A549 (cell line): ENCODE measurements around the gene PDE3A. TPM values are rescaled to one million over a fixed set of nuclear protein-coding genes. Genes with fewer than 3 reads are reported as not detected.
A peak's percentile ranks its signal among the peaks of the same experiment; 100 is the strongest.

ENCODE experiments used
- ATAC-seq, 2 experiments: fragments of 200-7000 bp in 1 of 2; fragments of >200 bp in 1 of 2; cut with Nextera tagmentation in 1 of 2; cut with Tn5 transposase in 1 of 2; 3 replicates each; pipeline versions ENCODE4 v1.8.0 to v1.9.1; 2018 to 2020; ENCODE audit warnings: mild to moderate bottlenecking in 1 of 2, moderate library complexity in 1 of 2
- CTCF ChIA-PET: fragments of 300-600 bp; sonication (Branson Sonifier 250); formaldehyde crosslinking; extraction: SDS; loops from one replicate; lab custom pipeline; 2021; ENCODE audit warnings: antibody characterized with exemption, inconsistent platforms; lab: Yijun Ruan, JAX
- POLR2A ChIA-PET: fragments of 350-600 bp; formaldehyde crosslinking; extraction: SDS; loops from one replicate; lab custom pipeline; 2021; ENCODE audit warnings: antibody characterized with exemption, inconsistent platforms; lab: Yijun Ruan, JAX
- DNase-seq, 2 experiments: peaks; one replicate each; pipeline versions ENCODE4 v3.0.0 to v3.0.0-alpha.2; 2011 to 2016; ENCODE audit warnings: low read depth in 1 of 2, low spot score in 1 of 2
- FAIRE-seq: peaks from 2 replicates; lab custom pipeline; 2011; peaks lifted over from hg19 to GRCh38; lab: Jason Lieb, UNC
- H3K27ac ChIP-seq, 2 experiments: fragments of >200 bp; sonication (Bioruptor Twin); formaldehyde crosslinking; 3 replicates each; pipeline ENCODE4 v1.5.1; 2016 to 2017
- H3K4me1 ChIP-seq: fragments of >200 bp; sonication (Bioruptor Twin); formaldehyde crosslinking; 3 replicates; pipeline ENCODE4 v1.6.1; 2016
- H3K4me2 ChIP-seq: fragments of >200 bp; sonication (Bioruptor Twin); formaldehyde crosslinking; 3 replicates; pipeline ENCODE4 v1.6.1; 2016
- H3K4me3 ChIP-seq: fragments of >200 bp; sonication (Bioruptor Twin); formaldehyde crosslinking; 3 replicates; pipeline ENCODE4 v1.5.1; 2016
- H3K9me3 ChIP-seq: fragments of >200 bp; sonication (Bioruptor Twin); formaldehyde crosslinking; 3 replicates; pipeline ENCODE4 v1.6.1; 2016
- BCL3 ChIP-seq: fragments of >200 bp; sonication (Bioruptor Twin); formaldehyde crosslinking; IDR thresholded peaks from 3 replicates; pipeline ENCODE4 v1.6.1; 2016
- CBX2 ChIP-seq: fragments of 200-600 bp; sonication (generic); IDR thresholded peaks from 2 replicates; pipeline ENCODE4 v1.6.1; 2016; ENCODE audit warnings: low read depth, mild to moderate bottlenecking, borderline replicate concordance
- CBX8 ChIP-seq: fragments of 200-600 bp; sonication (generic); IDR thresholded peaks from 2 replicates; pipeline ENCODE4 v1.6.1; 2016
- CHD2 ChIP-seq: fragments of 150-350 bp; IDR thresholded peaks from 2 replicates; pipeline ENCODE4 v1.6.1; 2014; ENCODE audit warnings: low read length; ENCODE audit not compliant: partially characterized antibody
- EHF ChIP-seq: fragments of 250-450 bp; sonication (Bioruptor Pico); IDR thresholded peaks from 2 replicates; pipeline ENCODE4 v1.5.0; 2020; ENCODE audit warnings: mild to moderate bottlenecking
- ELK1 ChIP-seq: fragments of 150-350 bp; IDR thresholded peaks from 2 replicates; pipeline ENCODE4 v1.6.1; 2014; ENCODE audit warnings: low read depth, mild to moderate bottlenecking, low read length
- EP300 ChIP-seq, 2 experiments: fragments of >200 bp; sonication (Bioruptor Twin); formaldehyde crosslinking; IDR thresholded peaks; 2 replicates in 1 of 2; 3 replicates in 1 of 2; pipeline ENCODE4 v1.6.1; 2016 to 2017
- ESRRA ChIP-seq: fragments of 150-350 bp; IDR thresholded peaks from 2 replicates; pipeline ENCODE4 v1.6.1; 2014; ENCODE audit warnings: mild to moderate bottlenecking, low read length, borderline replicate concordance
- FOSL2 ChIP-seq, 2 experiments: fragments of 450-650 bp in 1 of 2; fragments of >200 bp in 1 of 2; sonication (Bioruptor Twin) in 1 of 2; formaldehyde crosslinking; IDR thresholded peaks; 2 replicates each; pipeline versions ENCODE4 v1.5.0 to v1.6.1; 2016 to 2020; ENCODE audit warnings: mild to moderate bottlenecking in 1 of 2, moderate library complexity in 1 of 2
- HDAC2 ChIP-seq: fragments of 200-600 bp; sonication (generic); IDR thresholded peaks from 2 replicates; pipeline ENCODE4 v1.6.1; 2016
- HMGXB4 ChIP-seq: fragments of 250-450 bp; sonication (Bioruptor Pico); IDR thresholded peaks from 2 replicates; pipeline ENCODE4 v1.5.0; 2021; ENCODE audit warnings: mild to moderate bottlenecking, moderate library complexity, borderline replicate concordance
- HOXB13 ChIP-seq: fragments of 250-450 bp; sonication (Bioruptor Pico); IDR thresholded peaks from 2 replicates; pipeline ENCODE4 v1.5.0; 2020; ENCODE audit warnings: low read depth, mild to moderate bottlenecking, moderate library complexity
- HOXB5 ChIP-seq: fragments of 250-450 bp; sonication (Bioruptor Pico); IDR thresholded peaks from 2 replicates; pipeline ENCODE4 v1.5.0; 2020; ENCODE audit warnings: mild to moderate bottlenecking, moderate library complexity
- JUN ChIP-seq, 2 experiments: fragments of >200 bp; sonication (Bioruptor Twin); formaldehyde crosslinking; IDR thresholded peaks; 2 replicates in 1 of 2; 3 replicates in 1 of 2; pipeline ENCODE4 v1.6.1; 2016 to 2017
- JUNB ChIP-seq: fragments of >200 bp; sonication (Bioruptor Twin); formaldehyde crosslinking; IDR thresholded peaks from 2 replicates; pipeline ENCODE4 v1.6.1; 2016
- KDM1A ChIP-seq: fragments of 200-600 bp; sonication (generic); IDR thresholded peaks from 2 replicates; pipeline ENCODE4 v1.6.1; 2016; ENCODE audit warnings: low read depth, mild to moderate bottlenecking
- MAFK ChIP-seq: fragments of 450-650 bp; IDR thresholded peaks from 2 replicates; pipeline ENCODE4 v1.6.1; 2014; ENCODE audit not compliant: partially characterized antibody
- NFE2L2 ChIP-seq: fragments of 150-350 bp; conservative IDR thresholded peaks from 2 replicates; pipeline ENCODE4 v1.6.1; 2014; ENCODE audit warnings: low read length
- NR3C1 ChIP-seq: fragments of >200 bp; sonication (Bioruptor Twin); formaldehyde crosslinking; IDR thresholded peaks from 3 replicates; pipeline ENCODE4 v1.6.1; 2017
- PHF8 ChIP-seq: fragments of 200-600 bp; sonication (generic); IDR thresholded peaks from 2 replicates; pipeline ENCODE4 v1.6.1; 2016; ENCODE audit warnings: low read depth, mild to moderate bottlenecking, antibody characterized with exemption, moderate library complexity, borderline replicate concordance
- POLR2A ChIP-seq: IDR thresholded peaks from 2 replicates; pipeline ENCODE4 v1.6.1; 2012; ENCODE audit warnings: mild to moderate bottlenecking, low read length
- POLR2AphosphoS2 ChIP-seq: conservative IDR thresholded peaks from 2 replicates; pipeline ENCODE4 v1.6.1; 2012; ENCODE audit warnings: low read length, improper control_type of control experiment, inconsistent platforms
- RCOR1 ChIP-seq: fragments of 150-350 bp; IDR thresholded peaks from 2 replicates; pipeline ENCODE4 v1.6.1; 2014; ENCODE audit warnings: antibody characterized with exemption, low read length, low read depth
- RFX5 ChIP-seq: fragments of 450-650 bp; IDR thresholded peaks from 2 replicates; pipeline ENCODE4 v1.7.1; 2014; ENCODE audit warnings: antibody characterized with exemption, mild to moderate bottlenecking, moderate library complexity
- RNF2 ChIP-seq: fragments of 200-600 bp; sonication (generic); IDR thresholded peaks from 2 replicates; pipeline ENCODE4 v1.6.1; 2016; ENCODE audit warnings: low read depth, mild to moderate bottlenecking, antibody characterized with exemption, moderate library complexity, borderline replicate concordance
- SMC3 ChIP-seq: fragments of >200 bp; sonication (Bioruptor Twin); formaldehyde crosslinking; IDR thresholded peaks from 3 replicates; pipeline ENCODE4 v1.6.1; 2018; ENCODE audit warnings: inconsistent platforms
- SREBF2 ChIP-seq: fragments of 450-650 bp; IDR thresholded peaks from 2 replicates; pipeline ENCODE4 v1.6.1; 2014; ENCODE audit warnings: mild to moderate bottlenecking, moderate library complexity
- ZNF302 ChIP-seq: fragments of 250-450 bp; sonication (Bioruptor Pico); IDR thresholded peaks from 2 replicates; pipeline ENCODE4 v1.9.0; 2021; ENCODE audit warnings: inconsistent platforms, mild to moderate bottlenecking, moderate library complexity
- WGBS: methylation state at CpG from one replicate; pipeline ENCODE4 v1.1.6; 2017; ENCODE audit errors: missing lambda C conversion rate; 5-methylcytosine and 5-hydroxymethylcytosine counted together
- polyA plus RNA-seq, 4 experiments: library from polyadenylated mRNA; depleted of rRNA in 3 of 4; stranded (reverse); fragments of >200 nt; fragmentation: RNase III in 1 of 4; extraction: RNeasy Plus Mini Kit Qiagen cat#74134 plus additional on column Dnase treatment in 1 of 4; gene quantifications; 2 replicates in 3 of 4; 3 replicates in 1 of 4; pipeline ENCODE4 v1.2.3, GENCODE V29; 2011 to 2017
- TF ChIP-seq, protein P1 (sequence below): fragments of 250-450 bp; sonication (Bioruptor Pico); IDR thresholded peaks from 2 replicates; pipeline ENCODE4 v1.5.0; 2020; ENCODE audit warnings: low read depth, mild to moderate bottlenecking, moderate library complexity

Gene PDE3A
- polyA plus RNA-seq, 2 of the 4 experiments (the other 2 are of a cell fraction): 7.6 to 12.7 TPM

- Histone ChIP-seq H3K9me3 (no peaks in the 10 kb centered on the region), H3K4me1 (peaks cover 29% of the 10 kb centered on the region), H3K27ac (peak overlapping the region; percentile 87 to 92), H3K4me2 (peak overlapping the region; percentile 78), H3K4me3 (peak overlapping the region; percentile 75)
- DNase-seq: peak; percentile 21 to 75
- ATAC-seq: peak; percentile 75 to 82
- FAIRE-seq: no peak
- ChIA-PET POLR2A (no interaction called here), CTCF (interaction anchor here (0.6 to 1.1 kb wide), 2 partner anchors 631 to 996 kb away, joined by 3 read pairs; no protein-coding TSS in a partner anchor)
- WGBS: 3% methylated on average over 22 of the region's 63 CpGs
- TF ChIP-seq CHD2 (no peak), FOSL2 (IDR thresholded peaks at IDR 0.05) (no peak), FOSL2 (CRISPR knock-in tag; IDR thresholded peaks at IDR 0.05) (no peak), JUNB (no peak), EHF (CRISPR knock-in tag) (no peak), NFE2L2 (no peak), POLR2AphosphoS2 (no peak), CBX2 (no peak), HOXB5 (CRISPR knock-in tag) (no peak), HMGXB4 (CRISPR knock-in tag) (no peak), BCL3 (0 out of 3 replicates have a peak, but pooled peaks have one; percentile 23), RNF2 (no peak), RFX5 (no peak), ESRRA (no peak), HOXB13 (CRISPR knock-in tag) (no peak), EP300 (IDR thresholded peaks at IDR 0.05) (no peak; a peak in 1 of 5 replicates), PHF8 (0 out of 2 replicates have a peak, but pooled peaks have one; percentile 4), HDAC2 (no peak; the same call in 1 of the 2 replicates), ELK1 (no peak), RCOR1 (no peak), SMC3 (peak; percentile 2; the same call in 2 of the 3 replicates), JUN (IDR thresholded peaks at IDR 0.05) (peak in 1 of 2 experiments; percentile 42; a peak in 1 of 5 replicates), KDM1A (no peak), NR3C1 (no peak), POLR2A (peak; percentile 50; the same call in 1 of the 2 replicates), ZNF302 (CRISPR knock-in tag) (no peak), SREBF2 (no peak), MAFK (no peak), CBX8 (no peak)
- TF ChIP-seq, protein P1, sequence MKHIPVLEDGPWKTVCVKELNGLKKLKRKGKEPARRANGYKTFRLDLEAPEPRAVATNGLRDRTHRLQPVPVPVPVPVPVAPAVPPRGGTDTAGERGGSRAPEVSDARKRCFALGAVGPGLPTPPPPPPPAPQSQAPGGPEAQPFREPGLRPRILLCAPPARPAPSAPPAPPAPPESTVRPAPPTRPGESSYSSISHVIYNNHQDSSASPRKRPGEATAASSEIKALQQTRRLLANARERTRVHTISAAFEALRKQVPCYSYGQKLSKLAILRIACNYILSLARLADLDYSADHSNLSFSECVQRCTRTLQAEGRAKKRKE (CRISPR knock-in tag): no peak
These were observed 1.1 kb downstream of the PDE3A start for GRCh38 chr12:20369305-20370013.
